K562 (cell line): Measurements from ENCODE around the gene JADE3. TPM values are rescaled to one million over a fixed set of nuclear protein-coding genes. Genes with fewer than 3 reads are reported as not detected.
A peak's percentile ranks its signal among the peaks of the same experiment; 100 is the strongest.

Source experiments
- ATAC-seq: fragments of 200-7000 bp; cut with Tn5 transposase; 3 replicates; pipeline ENCODE4 v1.9.1; 2020; ENCODE audit warnings: moderate library complexity
- BruUV-seq: library from RNA; stranded (reverse); fragments of 400-500 nt; replicated peaks from 2 replicates; lab custom pipeline; 2021; lab: Mats Ljungman, UMichigan
- CTCF ChIA-PET: fragments of 300-600 bp; formaldehyde crosslinking; extraction: SDS; loops from one replicate; lab custom pipeline; 2021; ENCODE audit warnings: low intra/inter-chr PET ratio; lab: Yijun Ruan, JAX
- POLR2A ChIA-PET: fragments of 300-600, 350-650 bp; sonication (Branson Sonifier 250); formaldehyde crosslinking; extraction: SDS; loops from one replicate; lab custom pipeline; 2021; ENCODE audit warnings: antibody characterized with exemption, inconsistent platforms; lab: Yijun Ruan, JAX
- DNase-seq, 4 experiments: peaks; one replicate each; pipeline versions ENCODE4 v3.0.0 to v3.0.0-alpha.2; 2011 to 2018; ENCODE audit warnings: low spot score in 3 of 4, mixed read lengths in 3 of 4; ENCODE audit errors: extremely low read depth in 1 of 4
- FAIRE-seq: peaks from 2 replicates; lab custom pipeline; 2011; peaks lifted over from hg19 to GRCh38; lab: Jason Lieb, UNC
- H2AFZ ChIP-seq: 2 replicates; pipeline ENCODE4 v1.6.0; 2011; ENCODE audit warnings: low read depth, low read length, control low read depth, inconsistent platforms
- H3K27ac ChIP-seq: fragments of 200-600 bp; 3 replicates; pipeline ENCODE4 v1.8.0; 2011; ENCODE audit warnings: low read depth, mild to moderate bottlenecking, control low read depth, inconsistent platforms, low read length, moderate library complexity, mixed read lengths; ENCODE audit errors: extremely low read depth
- H3K27me3 ChIP-seq, 2 experiments: fragments of 300-600 bp in 1 of 2; 2 replicates in 1 of 2; 3 replicates in 1 of 2; pipeline versions ENCODE4 v1.6.0 to v1.8.0; 2011; ENCODE audit warnings: inconsistent platforms in 2 of 2, low read length in 2 of 2, mild to moderate bottlenecking in 1 of 2, mixed read lengths in 1 of 2, moderate library complexity in 1 of 2; ENCODE audit not compliant: control insufficient read depth in 2 of 2, insufficient read depth in 2 of 2
- H3K36me3 ChIP-seq: fragments of 300-600 bp; 3 replicates; pipeline ENCODE4 v1.8.0; 2011; ENCODE audit warnings: mild to moderate bottlenecking, low read length, inconsistent platforms; ENCODE audit not compliant: control insufficient read depth, insufficient read depth
- H3K4me1 ChIP-seq, 2 experiments: fragments of 200-600 bp in 1 of 2; replicated peaks in 1 of 2; 2 replicates in 1 of 2; 3 replicates in 1 of 2; pipeline versions ENCODE4 v1.5.1 to v1.8.0; 2011; ENCODE audit warnings: inconsistent platforms in 2 of 2, low read length in 2 of 2, mild to moderate bottlenecking in 1 of 2, mixed read lengths in 1 of 2, moderate library complexity in 1 of 2; ENCODE audit not compliant: control insufficient read depth in 2 of 2, insufficient read depth in 2 of 2
- H3K4me2 ChIP-seq: 2 replicates; pipeline ENCODE4 v1.6.1; 2011; ENCODE audit warnings: low read length, control low read depth, inconsistent platforms, mixed read lengths; ENCODE audit not compliant: insufficient read depth
- H3K4me3 ChIP-seq: fragments of 200-600 bp; sonication (generic), shearing (Covaris generic); 2 replicates; pipeline ENCODE4 v1.5.1; 2016; ENCODE audit warnings: control low read depth, inconsistent platforms
- H3K79me2 ChIP-seq: fragments of 200-600 bp; 3 replicates; pipeline ENCODE4 v1.8.0; 2011; ENCODE audit warnings: low read length, inconsistent platforms; ENCODE audit not compliant: control insufficient read depth, insufficient read depth
- H3K9ac ChIP-seq, 2 experiments: 2 replicates each; pipeline versions ENCODE4 v1.6.0 to v1.6.1; 2011; ENCODE audit warnings: low read depth in 2 of 2, low read length in 2 of 2, control low read depth in 1 of 2, inconsistent platforms in 1 of 2, mild to moderate bottlenecking in 1 of 2, mixed read lengths in 1 of 2; ENCODE audit not compliant: insufficient read depth in 1 of 2
- H3K9me1 ChIP-seq: one replicate; pipeline ENCODE4 v1.6.0; 2011; ENCODE audit warnings: inconsistent platforms, mild to moderate bottlenecking, low read length, moderate library complexity; ENCODE audit not compliant: control insufficient read depth, insufficient read depth
- H3K9me3 ChIP-seq: replicated peaks from 2 replicates; pipeline ENCODE4 v1.5.1; 2011; ENCODE audit warnings: low read depth, low read length, inconsistent platforms; ENCODE audit not compliant: control insufficient read depth, insufficient read depth
- H4K20me1 ChIP-seq: replicated peaks from 2 replicates; pipeline ENCODE4 v1.6.1; 2011; ENCODE audit warnings: low read length, inconsistent platforms, mixed read lengths; ENCODE audit not compliant: control insufficient read depth, insufficient read depth
- EHMT2 ChIP-seq: fragments of 450-650 bp; IDR thresholded peaks from 2 replicates; pipeline ENCODE4 v1.6.1; 2018; ENCODE audit warnings: antibody characterized with exemption
- FOXM1 ChIP-seq, 2 experiments: fragments of 450-650 bp in 1 of 2; sonication (generic) in 1 of 2; formaldehyde crosslinking in 1 of 2; IDR thresholded peaks; 2 replicates each; pipeline versions ENCODE4 v1.6.1 to v1.9.0; 2017 to 2022; ENCODE audit warnings: low read depth in 2 of 2, mild to moderate bottlenecking in 2 of 2, missing genetic modification reagents in 1 of 2, moderate library complexity in 1 of 2
- FOXP1 ChIP-seq: sonication (generic); formaldehyde crosslinking; IDR thresholded peaks from 2 replicates; pipeline ENCODE4 v1.8.0; 2022; ENCODE audit warnings: mild to moderate bottlenecking, missing genetic modification reagents
- KLF16 ChIP-seq: IDR thresholded peaks from 2 replicates; pipeline ENCODE4 v1.6.1; 2016; ENCODE audit warnings: antibody characterized with exemption
- MIER1 ChIP-seq: fragments of 450-650 bp; IDR thresholded peaks from 2 replicates; pipeline ENCODE4 v1.6.1; 2016; ENCODE audit warnings: antibody characterized with exemption, mild to moderate bottlenecking, low read depth
- MTF1 ChIP-seq: fragments of 250-450 bp; sonication (Bioruptor Pico); IDR thresholded peaks from 2 replicates; pipeline ENCODE4 v1.9.0; 2021; ENCODE audit warnings: moderate library complexity, mild to moderate bottlenecking, inconsistent platforms, borderline replicate concordance
- RBM22 ChIP-seq: fragments of 200-400 bp; formaldehyde crosslinking; IDR thresholded peaks from 2 replicates; pipeline ENCODE4 v1.6.1; 2018; ENCODE audit warnings: low read length, low read depth; ENCODE audit not compliant: poor library complexity, severe bottlenecking
- TBL1XR1 ChIP-seq, 2 experiments: IDR thresholded peaks; 2 replicates each; pipeline ENCODE4 v1.6.1; 2012; ENCODE audit warnings: improper control_type of control experiment in 2 of 2, low read length in 2 of 2, mild to moderate bottlenecking in 1 of 2
- ZNF57 ChIP-seq: fragments of 450-650 bp; formaldehyde crosslinking; IDR thresholded peaks from 2 replicates; pipeline ENCODE4 v1.4.0; 2020; ENCODE audit warnings: mild to moderate bottlenecking, moderate library complexity
- WGBS: fragments of 100-300 bp; shearing (Covaris generic); methylation state at CpG from one replicate; pipeline ENCODE4 v1.1.6; 2016; ENCODE audit warnings: low coverage, mixed read lengths; ENCODE audit not compliant: insufficient coverage; ENCODE audit errors: missing lambda C conversion rate; 5-methylcytosine and 5-hydroxymethylcytosine counted together
- in situ Hi-C: fragments of 300-500 bp; cut with MboI; formaldehyde crosslinking; loops from 4 replicates; pipeline ENCODE4 v1.15.0; 2018; ENCODE audit warnings: inconsistent platforms, mixed read lengths
- intact Hi-C: fragments of 100-400 bp; cut with micrococcal nuclease; formaldehyde crosslinking; loops from 2 replicates; pipeline ENCODE4 v1.14.2; 2022
- polyA plus RNA-seq, 8 experiments: library from polyadenylated mRNA; depleted of rRNA in 4 of 8; stranded (reverse) in 5 of 8; unstranded in 3 of 8; fragments of >200 nt; fragmentation: Nextera tagmentation in 2 of 8; fragmentation: Illumina TruSeq in 1 of 8; extraction: Ambion mirVana in 2 of 8; extraction: Trizol in 1 of 8; gene quantifications; 2 replicates each; pipeline versions ENCODE4 v1.2.1 to v1.2.3, GENCODE V29; 2011 to 2014; ENCODE audit warnings: inconsistent platforms in 1 of 8, missing spikeins in 1 of 8
- total RNA-seq, 7 experiments: library from RNA; depleted of rRNA in 6 of 7; stranded (reverse); fragments of >200 nt in 6 of 7; fragmentation: Illumina TruSeq in 2 of 7; extraction: Trizol in 2 of 7; gene quantifications; 2 replicates each; pipeline versions ENCODE4 v1.2.1 to v1.2.3, GENCODE V29; 2011 to 2021; ENCODE audit warnings: low replicate concordance in 1 of 7
- TF ChIP-seq, protein P1 (sequence below): sonication (generic); formaldehyde crosslinking; IDR thresholded peaks from 2 replicates; pipeline ENCODE4 v1.8.0; 2022; ENCODE audit warnings: mild to moderate bottlenecking, missing genetic modification reagents, borderline replicate concordance
- TF ChIP-seq, protein P2 (sequence below), 2 experiments: fragments of 450-650 bp; formaldehyde crosslinking in 1 of 2; IDR thresholded peaks; 2 replicates each; pipeline versions ENCODE4 v1.4.0 to v1.6.1; 2014 to 2020; ENCODE audit warnings: mild to moderate bottlenecking in 2 of 2, borderline replicate concordance in 1 of 2, low read depth in 1 of 2

JADE3 gene
- total and polyA plus RNA-seq, 9 of the 15 experiments (the other 6 are each of a cell fraction or from before 2014, with no cell fraction given): 2.6 to 10.0 (median 7.0) TPM

DNA sequence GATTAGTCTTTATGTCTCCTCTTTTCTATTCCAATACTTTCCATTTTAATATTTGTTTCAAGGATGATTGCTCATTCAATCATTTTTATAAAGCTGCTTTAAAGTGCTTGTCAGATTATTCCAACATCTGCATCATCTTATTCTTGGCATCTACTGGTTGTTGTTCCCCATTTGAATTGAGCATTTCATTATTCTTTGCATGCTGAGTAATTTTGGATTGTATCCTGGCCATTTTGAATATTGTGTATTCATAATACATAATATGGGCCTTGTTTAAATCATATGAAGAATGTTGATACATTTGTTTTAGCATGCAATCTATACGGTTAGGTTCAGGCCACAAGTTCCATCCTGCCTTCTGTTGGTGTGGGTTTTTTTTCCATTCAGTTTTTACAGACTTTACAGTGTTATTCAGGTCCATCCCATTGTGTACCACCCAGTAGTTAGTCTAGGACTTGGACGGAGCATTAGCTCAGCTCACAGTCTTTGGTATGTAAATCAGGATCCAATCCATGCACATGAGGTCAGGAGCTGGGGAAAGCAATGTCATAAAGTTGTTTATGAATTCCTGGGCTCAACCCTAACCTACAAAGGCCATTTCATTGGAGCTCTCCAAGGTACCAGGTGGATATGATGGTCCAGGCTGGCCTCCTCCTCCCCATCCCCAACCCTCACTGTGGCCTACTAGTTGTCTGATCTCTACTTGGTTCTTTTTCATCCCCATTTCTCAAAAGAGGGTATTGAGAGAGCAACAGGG is 186.3 kb downstream of the JADE3 start:
- no peak overlapping the region for H3K9ac ChIP-seq
- TF ChIP-seq, protein P1, sequence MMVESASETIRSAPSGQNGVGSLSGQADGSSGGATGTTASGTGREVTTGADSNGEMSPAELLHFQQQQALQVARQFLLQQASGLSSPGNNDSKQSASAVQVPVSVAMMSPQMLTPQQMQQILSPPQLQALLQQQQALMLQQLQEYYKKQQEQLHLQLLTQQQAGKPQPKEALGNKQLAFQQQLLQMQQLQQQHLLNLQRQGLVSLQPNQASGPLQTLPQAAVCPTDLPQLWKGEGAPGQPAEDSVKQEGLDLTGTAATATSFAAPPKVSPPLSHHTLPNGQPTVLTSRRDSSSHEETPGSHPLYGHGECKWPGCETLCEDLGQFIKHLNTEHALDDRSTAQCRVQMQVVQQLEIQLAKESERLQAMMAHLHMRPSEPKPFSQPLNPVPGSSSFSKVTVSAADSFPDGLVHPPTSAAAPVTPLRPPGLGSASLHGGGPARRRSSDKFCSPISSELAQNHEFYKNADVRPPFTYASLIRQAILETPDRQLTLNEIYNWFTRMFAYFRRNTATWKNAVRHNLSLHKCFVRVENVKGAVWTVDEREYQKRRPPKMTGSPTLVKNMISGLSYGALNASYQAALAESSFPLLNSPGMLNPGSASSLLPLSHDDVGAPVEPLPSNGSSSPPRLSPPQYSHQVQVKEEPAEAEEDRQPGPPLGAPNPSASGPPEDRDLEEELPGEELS (CRISPR knock-in tag): no peak
- TF ChIP-seq TBL1XR1 (IDR thresholded peaks at IDR 0.05; ENCODE audit: low read length in 2 of 2) (no peak), MIER1 (peak; percentile 69; the same call in 1 of the 2 replicates), RBM22 (no peak), ZNF57 (CRISPR knock-in tag) (no peak), FOXP1 (CRISPR knock-in tag) (no peak), KLF16 (no peak), MTF1 (CRISPR knock-in tag) (no peak), EHMT2 (peak; percentile 77; the same call in 1 of the 2 replicates), FOXM1 (IDR thresholded peaks at IDR 0.05; ENCODE audit: low read depth) (no peak), FOXM1 (CRISPR knock-in tag; IDR thresholded peaks at IDR 0.05; ENCODE audit: low read depth) (no peak)
- TF ChIP-seq, protein P2, sequence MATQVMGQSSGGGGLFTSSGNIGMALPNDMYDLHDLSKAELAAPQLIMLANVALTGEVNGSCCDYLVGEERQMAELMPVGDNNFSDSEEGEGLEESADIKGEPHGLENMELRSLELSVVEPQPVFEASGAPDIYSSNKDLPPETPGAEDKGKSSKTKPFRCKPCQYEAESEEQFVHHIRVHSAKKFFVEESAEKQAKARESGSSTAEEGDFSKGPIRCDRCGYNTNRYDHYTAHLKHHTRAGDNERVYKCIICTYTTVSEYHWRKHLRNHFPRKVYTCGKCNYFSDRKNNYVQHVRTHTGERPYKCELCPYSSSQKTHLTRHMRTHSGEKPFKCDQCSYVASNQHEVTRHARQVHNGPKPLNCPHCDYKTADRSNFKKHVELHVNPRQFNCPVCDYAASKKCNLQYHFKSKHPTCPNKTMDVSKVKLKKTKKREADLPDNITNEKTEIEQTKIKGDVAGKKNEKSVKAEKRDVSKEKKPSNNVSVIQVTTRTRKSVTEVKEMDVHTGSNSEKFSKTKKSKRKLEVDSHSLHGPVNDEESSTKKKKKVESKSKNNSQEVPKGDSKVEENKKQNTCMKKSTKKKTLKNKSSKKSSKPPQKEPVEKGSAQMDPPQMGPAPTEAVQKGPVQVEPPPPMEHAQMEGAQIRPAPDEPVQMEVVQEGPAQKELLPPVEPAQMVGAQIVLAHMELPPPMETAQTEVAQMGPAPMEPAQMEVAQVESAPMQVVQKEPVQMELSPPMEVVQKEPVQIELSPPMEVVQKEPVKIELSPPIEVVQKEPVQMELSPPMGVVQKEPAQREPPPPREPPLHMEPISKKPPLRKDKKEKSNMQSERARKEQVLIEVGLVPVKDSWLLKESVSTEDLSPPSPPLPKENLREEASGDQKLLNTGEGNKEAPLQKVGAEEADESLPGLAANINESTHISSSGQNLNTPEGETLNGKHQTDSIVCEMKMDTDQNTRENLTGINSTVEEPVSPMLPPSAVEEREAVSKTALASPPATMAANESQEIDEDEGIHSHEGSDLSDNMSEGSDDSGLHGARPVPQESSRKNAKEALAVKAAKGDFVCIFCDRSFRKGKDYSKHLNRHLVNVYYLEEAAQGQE (IDR thresholded peaks at IDR 0.05; ENCODE audit: borderline replicate concordance): peak; percentile 85
- TF ChIP-seq, protein P2 (CRISPR knock-in tag; IDR thresholded peaks at IDR 0.05; ENCODE audit: low read depth): no peak

More for the DNA sequence above, 186.3 kb downstream of the JADE3 start:
- Histone ChIP-seq H3K4me3 (no peak overlapping the region), H3K27me3 (no peaks in the 10 kb centered on the region; a peak in 1 of 5 replicates), H3K27ac (no peak overlapping the region), H3K4me1 (no peaks in the 10 kb centered on the region; a peak in 1 of 5 replicates), H3K9me1 (no peaks in the 10 kb centered on the region), H3K4me2 (no peak overlapping the region), H3K36me3 (no peaks in the 10 kb centered on the region), H2AFZ (no peak overlapping the region), H3K9me3 (no peaks in the 10 kb centered on the region), H3K79me2 (no peaks in the 10 kb centered on the region), H4K20me1 (no peaks in the 10 kb centered on the region)
- ChIA-PET CTCF (no interaction called here), POLR2A (no interaction called here)
- intact Hi-C loops (no loop called here), in situ Hi-C loops (no loop called here)
- ATAC-seq: no peak
- no peak for FAIRE-seq
- 0% methylated on average over 2 of the region's 2 CpGs for WGBS
- DNase-seq: no peak
- no TSS peak for BruUV-seq
